Cardiac fibroblast (primary cell): ENCODE data around the gene ZNF827.

Experiments
- DNase-seq, 2 donors: peaks; one replicate each; pipeline versions ENCODE4 v3.0.0 to v3.0.0-alpha.2; 2010; ENCODE audit warnings: low read depth in 2 of 2
- H3K4me3 ChIP-seq, 2 donors: replicated peaks in 1 of 2; 1 replicate in 1 of 2; 2 replicates in 1 of 2; pipeline ENCODE4 v1.5.1; 2011; ENCODE audit warnings: low read depth in 2 of 2, low read length in 2 of 2, mild to moderate bottlenecking in 2 of 2, moderate library complexity in 1 of 2
- TF ChIP-seq, protein P1 (sequence below): IDR thresholded peaks from one replicate; pipeline ENCODE4 v1.5.1; 2011; ENCODE audit warnings: low read depth, mild to moderate bottlenecking, low read length, inconsistent platforms

ZNF827 gene

DNA sequence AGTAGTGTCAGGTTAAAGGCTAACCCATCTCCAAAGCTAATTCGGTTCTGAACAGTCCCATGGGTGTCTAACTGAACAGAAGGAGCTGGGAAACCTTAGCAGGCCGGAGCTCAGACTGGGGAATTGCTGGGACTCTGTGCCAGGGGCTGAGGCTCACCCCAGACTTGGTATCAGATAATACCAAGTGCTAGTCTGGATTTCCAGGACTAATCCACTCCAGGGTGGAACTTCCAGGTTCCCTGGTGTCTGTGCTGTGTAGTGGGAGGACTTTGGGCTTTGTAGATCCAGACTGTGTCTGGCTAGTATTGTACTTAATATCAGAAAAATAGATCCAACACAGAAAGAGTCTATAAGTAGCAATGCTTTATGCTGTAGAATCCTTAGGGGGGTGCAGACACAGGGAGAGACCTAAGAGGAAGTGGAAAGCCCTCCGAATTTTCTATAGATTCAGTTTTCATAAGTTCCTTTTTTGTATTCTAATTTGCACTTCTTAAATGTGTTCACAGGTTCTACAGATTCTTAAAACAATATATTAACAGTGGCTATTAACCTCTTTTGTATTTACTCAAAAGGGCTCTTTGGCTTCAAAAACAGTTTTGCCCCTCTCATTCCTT is 4.1 kb downstream of the ZNF827 start:
- DNase-seq = no peak

DNA sequence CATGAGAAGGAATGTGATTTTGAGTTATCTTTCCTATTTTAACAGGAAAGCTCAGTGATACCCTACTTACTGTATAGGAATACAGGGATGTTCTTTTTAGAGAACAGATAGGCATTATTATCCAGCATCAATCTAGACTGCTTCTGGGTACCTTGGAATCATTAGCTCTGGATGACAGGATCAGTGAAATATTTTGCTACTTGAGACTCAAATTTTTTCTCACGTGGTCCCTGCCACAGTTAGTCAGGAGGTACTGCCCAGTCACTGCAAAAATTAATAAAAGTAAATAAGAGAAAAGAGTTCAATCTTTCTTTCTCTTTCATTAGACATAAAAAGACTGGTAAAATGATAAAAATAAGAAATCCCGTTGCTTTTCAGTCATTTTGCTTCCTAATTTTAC is 5.5 kb downstream of the ZNF827 start:
- peak in 1 of 2 donors; percentile 39 for DNase-seq
- H3K4me3 ChIP-seq = no peak overlapping the region

More for the DNA sequence above, 4.1 kb downstream of the ZNF827 start:
- H3K4me3 ChIP-seq = no peak overlapping the region
- TF ChIP-seq, protein P1, sequence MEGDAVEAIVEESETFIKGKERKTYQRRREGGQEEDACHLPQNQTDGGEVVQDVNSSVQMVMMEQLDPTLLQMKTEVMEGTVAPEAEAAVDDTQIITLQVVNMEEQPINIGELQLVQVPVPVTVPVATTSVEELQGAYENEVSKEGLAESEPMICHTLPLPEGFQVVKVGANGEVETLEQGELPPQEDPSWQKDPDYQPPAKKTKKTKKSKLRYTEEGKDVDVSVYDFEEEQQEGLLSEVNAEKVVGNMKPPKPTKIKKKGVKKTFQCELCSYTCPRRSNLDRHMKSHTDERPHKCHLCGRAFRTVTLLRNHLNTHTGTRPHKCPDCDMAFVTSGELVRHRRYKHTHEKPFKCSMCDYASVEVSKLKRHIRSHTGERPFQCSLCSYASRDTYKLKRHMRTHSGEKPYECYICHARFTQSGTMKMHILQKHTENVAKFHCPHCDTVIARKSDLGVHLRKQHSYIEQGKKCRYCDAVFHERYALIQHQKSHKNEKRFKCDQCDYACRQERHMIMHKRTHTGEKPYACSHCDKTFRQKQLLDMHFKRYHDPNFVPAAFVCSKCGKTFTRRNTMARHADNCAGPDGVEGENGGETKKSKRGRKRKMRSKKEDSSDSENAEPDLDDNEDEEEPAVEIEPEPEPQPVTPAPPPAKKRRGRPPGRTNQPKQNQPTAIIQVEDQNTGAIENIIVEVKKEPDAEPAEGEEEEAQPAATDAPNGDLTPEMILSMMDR = no peak

DNA sequence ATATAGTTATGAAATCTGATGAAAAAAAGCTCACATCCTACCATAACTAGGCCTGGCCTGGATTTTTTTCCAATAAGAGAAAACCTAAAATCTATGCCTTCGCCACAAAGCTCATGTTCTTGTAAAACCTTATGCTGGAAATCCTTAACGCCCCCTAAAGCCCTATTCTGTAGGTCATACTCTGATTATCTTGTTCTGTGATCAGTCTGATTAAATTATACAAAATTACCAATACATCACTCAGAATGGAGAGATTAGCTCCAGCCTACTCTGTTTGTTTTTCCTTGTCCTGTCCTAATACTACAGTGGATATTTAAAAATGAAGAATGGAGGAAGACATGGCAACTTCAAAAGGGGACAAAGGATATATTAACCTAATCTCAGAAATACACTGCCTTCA is 7.2 kb downstream of the ZNF827 start:
- no peak for DNase-seq
- TF ChIP-seq, protein P1 = no peak
- no peak overlapping the region for H3K4me3 ChIP-seq

More for the DNA sequence above, 5.5 kb downstream of the ZNF827 start:
- TF ChIP-seq, protein P1 = no peak

DNA sequence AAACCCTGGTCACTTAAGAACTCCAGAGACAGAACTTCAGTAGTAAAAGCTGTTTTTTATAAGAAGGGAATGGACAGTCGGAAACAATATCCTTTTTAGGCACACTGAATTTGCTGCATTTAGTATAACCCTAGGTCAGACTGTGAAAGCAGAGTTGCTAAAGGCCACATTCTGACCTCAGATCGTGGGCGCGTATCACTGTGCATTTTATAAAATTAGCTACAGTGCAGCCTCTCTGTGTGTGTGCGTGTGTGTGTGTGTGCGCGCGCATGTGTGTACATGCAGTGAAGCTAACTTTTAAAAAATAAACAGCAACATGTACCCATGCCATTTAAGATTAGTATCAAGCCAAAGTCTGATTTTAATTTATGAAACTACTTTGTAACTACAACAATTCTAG is 8.0 kb downstream of the ZNF827 start:
- TF ChIP-seq, protein P1 = no peak
- no peak overlapping the region for H3K4me3 ChIP-seq
- DNase-seq = peak in 1 of 2 donors; percentile 41

DNA sequence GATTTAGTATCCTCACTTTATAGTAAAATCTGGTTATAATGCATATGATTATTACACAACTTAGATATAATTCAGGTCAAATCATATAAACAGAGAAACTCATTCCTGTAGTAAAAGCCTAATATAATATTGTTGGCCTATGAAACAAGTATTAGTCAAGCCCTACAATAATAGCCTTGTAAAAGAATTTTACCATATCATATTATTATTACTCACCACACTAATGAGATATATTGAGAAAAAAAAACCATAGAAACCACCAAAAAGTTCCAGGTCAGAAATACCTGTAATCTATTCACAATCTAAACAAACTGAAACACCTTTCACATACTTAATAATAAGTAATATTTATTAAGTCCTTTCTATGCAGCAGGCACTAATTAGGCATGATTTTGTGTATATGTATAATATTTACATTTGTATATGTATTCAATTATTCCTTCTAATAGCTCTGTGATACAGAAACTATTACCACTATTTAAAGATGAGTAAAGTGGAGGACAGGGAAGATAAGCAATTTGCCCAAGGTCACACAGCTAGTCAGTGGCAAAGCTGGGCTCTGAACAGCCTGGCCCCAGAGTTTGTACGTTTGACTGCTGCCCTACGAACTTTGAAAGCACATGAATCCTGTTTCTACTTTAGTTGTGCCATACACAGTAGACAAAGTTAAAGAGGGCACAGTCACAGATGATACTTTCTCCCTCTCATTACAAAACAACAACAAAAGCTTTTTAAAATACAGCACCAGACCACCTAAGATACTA is 9.0 kb downstream of the ZNF827 start:
- TF ChIP-seq, protein P1 = no peak
- no peak for DNase-seq
- no peak overlapping the region for H3K4me3 ChIP-seq

DNA sequence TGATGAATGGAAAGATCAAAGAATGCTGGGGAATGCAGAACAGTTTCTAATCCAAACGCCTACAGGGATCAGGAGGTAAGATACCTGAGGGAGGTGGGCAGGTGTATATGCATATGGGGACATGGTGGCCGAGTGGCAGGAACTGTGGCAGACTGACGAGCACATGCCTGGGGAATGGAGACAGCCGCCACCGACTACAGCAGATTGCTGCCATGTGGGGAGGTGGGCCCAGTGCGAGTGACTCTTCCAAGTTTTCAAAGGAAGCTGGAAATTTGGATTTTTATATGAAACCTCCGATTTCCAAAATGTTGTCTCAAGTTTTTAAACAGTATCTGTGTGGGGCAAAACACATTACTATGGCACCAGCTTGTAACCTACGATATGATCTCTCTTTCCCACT is 9.9 kb downstream of the ZNF827 start:
- TF ChIP-seq, protein P1 = no peak
- no peak overlapping the region for H3K4me3 ChIP-seq
- DNase-seq = no peak
